Measurements from ENCODE around the gene ZNF469.

Gene ZNF469

DNA sequence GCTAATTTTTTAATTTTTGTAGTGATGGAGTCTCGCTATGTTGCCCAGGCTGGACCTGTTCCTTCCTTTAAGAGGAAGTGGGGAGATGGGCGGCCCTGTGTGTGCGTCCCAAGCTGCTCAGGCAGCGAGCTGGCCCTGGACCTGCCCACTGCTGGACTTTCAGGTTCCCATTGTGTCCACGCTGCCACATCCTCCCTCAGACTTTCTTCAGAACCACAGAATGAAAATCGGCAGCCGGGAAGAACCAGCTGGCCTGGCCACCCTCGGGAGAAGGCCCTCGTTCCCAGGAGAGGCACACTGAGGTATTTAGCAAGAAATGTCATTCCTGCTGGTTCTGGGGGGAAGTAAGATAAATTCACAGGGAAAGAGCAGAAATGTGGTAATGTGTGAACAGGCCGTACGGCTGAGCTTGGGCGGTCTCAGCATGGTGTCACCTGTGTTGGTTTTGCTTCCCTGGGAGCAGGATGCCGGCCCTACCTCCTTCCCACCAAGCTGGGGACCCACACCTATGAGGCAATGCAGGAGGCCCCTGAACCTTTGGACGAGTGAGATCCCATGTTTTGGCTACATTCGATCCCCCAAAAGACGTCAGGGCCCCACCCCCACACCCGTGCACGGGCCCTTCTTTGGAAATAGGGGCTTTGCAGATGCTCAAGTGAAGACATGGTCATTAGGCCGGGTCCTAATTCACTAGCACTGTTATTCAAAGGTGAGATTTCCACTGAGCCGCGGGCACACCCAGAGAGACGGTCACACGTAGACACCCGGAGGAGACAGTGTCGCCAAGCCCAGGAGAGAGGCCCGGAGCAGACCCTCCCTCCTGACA, 35.9 kb upstream of the ZNF469 start:
- no peak for DNase-seq

- DNase-seq, result peak; percentile 24
Measured at GRCh38 chr16:88347656-88348376, 34.9 kb upstream of the ZNF469 start.

GRCh38 chr16:88348377-88349152, 34.2 kb upstream of the ZNF469 start:
- no peak for DNase-seq

DNA sequence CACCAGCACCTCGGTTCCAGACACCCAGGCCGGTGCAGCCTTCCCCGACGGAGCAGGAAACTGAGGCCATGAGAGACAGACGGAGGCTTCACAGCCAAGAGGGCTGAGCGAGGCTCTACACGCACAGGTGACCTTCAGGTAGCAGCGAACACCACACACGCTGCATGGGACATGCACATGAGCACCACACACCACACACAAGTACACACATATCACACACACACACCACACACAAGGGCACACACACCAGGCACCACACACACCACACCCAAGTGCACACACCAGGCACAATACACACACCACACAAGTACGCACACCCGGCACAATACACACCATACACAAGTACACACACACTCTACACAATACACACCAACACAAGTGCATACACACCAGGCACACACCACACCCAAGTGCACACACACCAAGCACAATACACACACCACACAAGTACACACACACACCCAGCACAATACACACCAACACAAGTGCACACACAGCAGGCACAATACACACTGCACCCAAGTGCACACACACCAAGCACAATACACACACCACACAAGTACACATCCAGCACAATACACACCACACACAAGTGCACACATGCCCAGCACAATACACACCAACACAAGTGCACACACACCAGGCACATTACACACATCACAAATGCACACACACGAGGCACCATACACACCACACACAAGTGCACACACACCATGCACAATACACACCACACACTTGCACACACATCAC, 33.4 kb upstream of the ZNF469 start:
- DNase-seq, result no peak

DNA sequence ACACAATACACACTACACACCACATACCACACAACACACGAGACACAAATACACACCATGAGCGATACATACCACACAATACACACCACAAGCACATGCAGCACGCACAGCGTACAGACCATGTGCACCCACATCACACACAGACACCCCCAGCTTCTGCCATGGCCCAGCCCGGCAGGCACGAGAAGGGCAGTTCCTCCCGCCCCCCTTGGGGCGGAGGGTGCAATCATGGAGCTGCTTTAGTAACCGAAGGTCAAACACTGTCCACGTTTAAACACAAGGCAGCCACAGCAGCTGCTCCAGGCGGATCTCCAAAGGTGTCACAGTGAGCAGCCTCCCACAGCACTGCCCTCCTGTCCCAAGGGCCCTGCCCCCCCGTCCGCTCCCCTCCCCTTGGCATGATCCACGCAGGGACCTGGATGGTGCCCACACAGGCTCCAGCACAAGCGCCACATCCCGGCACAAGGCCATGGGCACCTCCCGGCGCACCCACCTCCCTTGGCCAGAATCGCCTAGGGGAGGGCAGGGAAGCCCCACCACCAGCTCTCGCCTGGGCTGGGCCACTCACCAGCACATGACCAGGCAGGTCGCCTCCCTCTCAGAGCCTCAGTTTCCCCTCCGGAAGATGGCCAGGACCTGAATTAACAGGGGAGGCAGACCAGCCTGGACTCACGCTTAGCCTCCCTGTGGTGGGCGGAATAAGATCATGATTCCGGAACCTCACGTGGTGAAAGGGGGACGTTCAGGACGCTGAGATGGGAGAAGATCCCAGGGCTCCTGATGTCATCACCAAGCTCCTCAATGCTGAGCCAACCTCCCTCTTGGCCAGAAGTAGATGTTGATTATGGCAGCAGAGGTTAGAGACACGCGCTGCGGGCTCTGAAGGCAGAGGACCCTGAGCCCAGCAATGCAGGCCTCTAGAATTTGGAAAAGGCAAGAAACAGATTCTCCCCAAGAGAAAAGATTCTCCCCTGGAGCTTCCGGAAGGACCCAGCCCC, 32.6 kb upstream of the ZNF469 start:
- no peak for DNase-seq

- no peak for DNase-seq
Measured at GRCh38 chr16:88350922-88351321, 31.8 kb upstream of the ZNF469 start.

DNA sequence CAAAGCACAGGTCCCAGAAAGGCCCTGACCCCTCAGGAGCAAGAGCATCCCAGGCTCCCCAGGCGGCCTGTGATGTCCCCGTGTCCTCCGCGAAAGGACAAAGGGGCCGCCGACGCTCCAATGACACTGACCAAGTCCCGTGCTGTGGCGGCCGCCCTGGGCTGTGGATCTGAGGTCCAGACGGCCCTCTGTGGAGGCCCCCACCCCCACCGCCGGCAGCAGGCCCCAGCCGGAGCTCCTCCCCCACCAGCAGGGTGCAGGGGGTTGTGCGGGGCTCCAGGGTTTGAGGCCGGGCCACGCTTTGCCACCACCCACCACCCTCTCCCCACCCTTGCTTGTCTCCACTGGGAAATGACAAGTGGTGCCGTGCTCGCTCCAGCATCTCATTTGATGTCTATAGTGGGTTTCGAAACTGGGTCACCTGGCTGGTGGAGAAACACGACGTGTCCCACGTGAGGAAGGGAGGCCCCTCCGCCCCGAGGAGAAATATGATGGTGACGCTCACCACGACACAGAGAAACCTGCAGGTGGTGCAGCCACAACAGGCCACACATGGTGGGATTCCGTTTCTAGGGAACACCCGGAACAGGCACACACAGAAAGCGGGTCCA, 31.2 kb upstream of the ZNF469 start:
- no peak for DNase-seq

DNA sequence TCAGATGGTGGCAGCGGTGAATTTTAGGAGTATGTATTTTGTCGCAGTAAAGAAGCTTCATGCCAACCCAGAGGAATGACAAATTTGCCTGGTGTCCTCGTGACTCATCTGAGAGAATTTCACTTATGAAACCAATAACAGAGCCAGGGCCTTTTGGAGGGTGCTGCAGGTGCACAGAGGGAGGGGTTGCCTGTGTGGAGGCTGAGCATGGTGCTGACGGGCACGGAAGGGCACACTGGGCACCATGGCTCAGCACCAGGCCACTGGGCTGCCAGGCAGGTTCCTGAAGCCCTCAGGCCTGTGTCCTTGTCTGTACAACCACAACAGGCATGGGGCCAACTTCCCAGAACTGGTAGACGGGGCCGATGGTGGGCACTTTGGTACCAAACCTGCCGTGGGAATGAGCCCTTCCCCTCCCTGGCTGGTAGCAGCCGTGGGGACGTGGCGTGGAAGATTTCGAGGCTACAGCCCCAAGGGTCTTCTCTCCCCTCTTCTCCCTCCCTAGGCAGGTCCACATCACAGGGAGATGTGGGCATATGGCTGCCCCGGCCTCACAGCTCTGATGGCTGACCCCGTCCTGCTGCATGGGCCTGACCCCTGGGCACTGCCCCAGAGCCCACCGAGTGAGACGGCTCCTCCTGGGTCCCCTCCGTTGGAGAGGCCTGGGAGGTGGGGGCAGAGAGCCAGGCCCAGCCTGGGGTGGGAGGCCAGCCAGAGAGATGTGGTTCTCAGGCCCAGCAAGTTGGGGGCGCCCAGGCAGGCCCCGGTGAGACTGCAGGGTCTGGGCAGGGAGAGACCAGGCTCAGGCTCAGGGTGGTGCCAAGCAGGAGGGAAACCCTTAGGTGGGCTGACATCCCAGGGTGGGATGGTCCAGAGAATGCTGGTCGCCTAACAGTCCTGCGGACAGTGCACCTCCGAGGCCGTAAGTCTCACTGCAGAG, 30.2 kb upstream of the ZNF469 start:
- DNase-seq, result no peak

- no peak for DNase-seq
Measured at GRCh38 chr16:88353232-88353631, 29.5 kb upstream of the ZNF469 start.

- DNase-seq, result no peak
Measured at GRCh38 chr16:88353691-88354090, 29.1 kb upstream of the ZNF469 start.

- DNase-seq, result no peak
Measured at GRCh38 chr16:88354229-88355092, 28.3 kb upstream of the ZNF469 start.

DNA sequence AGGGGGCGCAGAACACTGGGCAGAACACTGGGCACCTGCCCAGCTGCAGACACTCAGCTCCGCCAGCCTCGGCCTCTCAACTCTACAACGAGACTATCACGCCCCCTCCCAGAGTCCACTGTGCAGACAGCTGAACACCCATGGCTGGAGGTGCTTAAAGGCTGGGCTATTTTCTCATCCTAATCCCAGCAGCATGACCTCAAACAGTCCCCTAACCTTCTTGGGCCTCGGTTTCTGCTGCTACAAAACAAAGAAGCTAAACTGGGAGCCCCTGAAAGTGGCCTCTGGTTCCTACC, 27.7 kb upstream of the ZNF469 start:
- DNase-seq, result no peak

DNA sequence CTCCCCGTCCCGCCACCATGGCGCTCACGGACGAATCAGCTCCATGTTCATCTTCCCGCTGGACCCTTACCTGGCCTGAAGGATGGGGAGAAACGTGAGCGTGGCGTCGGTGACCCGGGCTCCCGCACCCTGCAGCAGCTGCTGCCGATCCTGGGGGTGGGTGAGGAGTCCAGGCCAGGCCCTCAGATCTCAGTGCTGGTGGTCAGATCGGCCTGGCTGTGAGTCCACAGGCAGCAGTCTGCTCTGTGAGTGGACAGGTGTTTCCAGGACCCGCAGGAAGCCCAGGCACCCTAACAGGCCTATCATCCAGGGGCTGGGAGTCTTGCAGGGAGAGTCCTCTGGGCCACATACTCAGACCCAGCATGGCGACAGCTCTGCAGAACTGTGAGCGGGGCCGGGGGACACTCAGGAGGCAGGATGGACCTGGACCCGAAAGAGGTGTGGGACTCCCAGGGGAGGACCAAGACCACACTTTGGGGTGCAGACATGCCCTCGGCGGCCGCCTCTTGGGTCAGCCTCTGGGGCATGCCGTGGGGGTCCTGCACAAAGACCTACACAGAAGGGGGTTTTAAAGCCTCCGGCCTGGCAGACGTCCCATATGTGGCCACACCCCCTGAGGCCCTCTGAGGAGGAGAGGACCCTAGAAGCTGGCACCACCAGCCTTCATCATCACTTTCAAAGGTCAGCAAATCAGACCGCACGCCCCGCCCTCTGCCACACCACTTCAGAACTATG, 27.2 kb upstream of the ZNF469 start:
- DNase-seq, result no peak

DNA sequence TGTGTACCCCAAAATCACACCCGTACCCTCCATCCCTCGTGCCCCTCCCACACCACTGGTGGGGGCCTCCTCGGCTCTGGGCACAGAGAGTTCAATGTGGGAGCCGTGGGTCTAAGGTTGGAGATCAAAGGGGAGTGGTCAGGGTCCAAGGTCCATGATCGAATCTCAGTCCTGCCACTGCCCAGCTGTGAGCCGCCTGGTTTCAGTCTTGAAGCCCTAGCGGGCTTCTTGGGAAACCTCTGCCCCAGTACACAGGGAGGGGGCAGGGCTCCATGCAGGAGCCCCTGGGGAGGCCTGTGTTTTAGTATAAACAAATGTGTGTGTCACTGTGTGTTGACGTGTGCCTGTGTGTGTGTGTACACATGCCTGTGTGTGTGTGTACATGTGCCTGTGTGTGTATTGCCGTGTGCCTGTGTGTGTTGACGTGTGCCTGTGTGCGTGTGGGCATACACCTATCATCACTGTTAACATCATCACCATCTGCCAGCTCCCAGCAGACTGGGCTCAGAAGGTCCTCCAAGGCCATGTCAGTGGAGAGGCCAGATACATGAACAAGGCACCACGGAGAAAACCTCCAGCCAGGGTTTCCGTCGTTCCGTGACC, 26.5 kb upstream of the ZNF469 start:
- DNase-seq, result no peak

DNA sequence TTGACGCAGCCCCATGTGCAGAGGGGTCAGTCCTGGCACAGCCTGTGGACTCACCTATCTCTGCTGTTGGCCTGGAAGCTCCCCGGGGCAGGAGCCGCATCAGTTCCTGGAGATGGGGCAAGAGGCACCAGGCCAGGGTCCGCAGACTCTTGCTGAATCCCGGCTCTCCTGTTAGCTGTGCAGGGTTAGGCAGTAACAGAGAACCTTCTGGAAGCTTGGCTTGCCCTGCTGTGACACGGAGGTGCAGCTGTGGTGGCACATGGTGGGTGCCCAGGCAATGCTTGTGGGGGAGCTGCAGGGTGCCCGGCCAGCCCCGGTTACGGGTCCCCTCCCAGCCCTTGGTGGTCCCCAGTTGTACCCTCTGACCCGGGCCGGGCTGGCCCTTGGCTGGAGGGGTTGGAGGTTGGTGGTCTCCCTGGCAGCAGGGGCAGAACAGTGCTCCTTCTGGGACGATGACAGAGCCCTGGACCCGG, 26.0 kb upstream of the ZNF469 start:
- DNase-seq, result no peak

- no peak for DNase-seq
Measured at GRCh38 chr16:88357317-88358022, 25.3 kb upstream of the ZNF469 start.

- DNase-seq, result no peak
Measured at GRCh38 chr16:88358023-88358420, 24.7 kb upstream of the ZNF469 start.

All from activated T-cell treated with anti-CD3 and anti-CD28 coated beads, Interleukin-2, amount 50 U/mL, for 1 hour (primary cell).